A673 (cell line): ENCODE results near the gene CHADL. TPM values are rescaled to one million over a fixed set of nuclear protein-coding genes. Genes with fewer than 3 reads are reported as not detected.

Experiments
- BruUV-seq: library from RNA; stranded (reverse); fragments of 400-500 nt; replicated peaks from 2 replicates; lab custom pipeline; 2021; lab: Mats Ljungman, UMichigan
- CTCF ChIA-PET: fragments of 300-600 bp; sonication (Branson Sonifier 250); formaldehyde crosslinking; loops from one replicate; lab custom pipeline; 2022; ENCODE audit warnings: antibody characterized with exemption; lab: Charles Lee
- POLR2A ChIA-PET: fragments of 300-600 bp; sonication (Branson Sonifier 250); formaldehyde crosslinking; loops from one replicate; lab custom pipeline; 2022; ENCODE audit warnings: antibody characterized with exemption; ENCODE audit not compliant: low non-redundant PET; lab: Charles Lee
- DNase-seq: peaks from one replicate; pipeline ENCODE4 v3.0.0-alpha.2; 2015; ENCODE audit warnings: low spot score
- H3K27ac ChIP-seq: fragments of 200-600 bp; sonication (generic); 2 replicates; pipeline ENCODE4 v1.5.1; 2016; ENCODE audit warnings: mixed run types, low read depth, mild to moderate bottlenecking, mixed read lengths, antibody characterized with exemption, low read length; ENCODE audit not compliant: poor library complexity, severe bottlenecking
- H3K27me3 ChIP-seq: fragments of 200-600 bp; sonication (generic); replicated peaks from 2 replicates; pipeline ENCODE4 v1.6.1; 2017; ENCODE audit warnings: mixed run types, low read depth, mild to moderate bottlenecking, mixed read lengths, antibody characterized with exemption, low read length; ENCODE audit not compliant: insufficient read depth, poor library complexity
- H3K36me3 ChIP-seq: fragments of 200-600 bp; sonication (generic); 2 replicates; pipeline ENCODE4 v1.6.1; 2016; ENCODE audit warnings: mixed run types, mild to moderate bottlenecking, mixed read lengths, antibody characterized with exemption, low read length; ENCODE audit not compliant: insufficient read depth, poor library complexity, severe bottlenecking
- H3K4me1 ChIP-seq: fragments of 200-600 bp; sonication (generic); 2 replicates; pipeline ENCODE4 v1.6.1; 2017; ENCODE audit warnings: mixed run types, mild to moderate bottlenecking, mixed read lengths, antibody characterized with exemption, low read length; ENCODE audit not compliant: insufficient read depth, poor library complexity, severe bottlenecking
- H3K4me3 ChIP-seq: fragments of 200-600 bp; sonication (generic); 2 replicates; pipeline ENCODE4 v1.5.1; 2016; ENCODE audit warnings: low read depth, mixed run types, mild to moderate bottlenecking, mixed read lengths, low read length; ENCODE audit not compliant: poor library complexity, severe bottlenecking
- H3K9me3 ChIP-seq: fragments of 200-600 bp; sonication (generic); 2 replicates; pipeline ENCODE4 v1.6.1; 2016; ENCODE audit warnings: mixed run types, low read depth, mild to moderate bottlenecking, mixed read lengths, antibody characterized with exemption, low read length; ENCODE audit not compliant: poor library complexity, severe bottlenecking
- CTCF ChIP-seq: fragments of 300-800, 200-600 bp; sonication (generic); conservative IDR thresholded peaks from 2 replicates; pipeline ENCODE4 v1.5.1; 2017; ENCODE audit warnings: low read depth, mild to moderate bottlenecking, antibody characterized with exemption, low read length, moderate library complexity, mixed read lengths
- EZH2 ChIP-seq: fragments of 200-600 bp; sonication (generic); IDR thresholded peaks from 2 replicates; pipeline ENCODE4 v1.6.1; 2017; ENCODE audit warnings: borderline replicate concordance, low read depth, mild to moderate bottlenecking, mixed read lengths, antibody characterized with exemption, low read length; ENCODE audit not compliant: poor library complexity, severe bottlenecking
- intact Hi-C: fragments of 100-400 bp; cut with micrococcal nuclease; formaldehyde crosslinking; loops from one replicate; pipeline ENCODE4 v1.10.0; 2022; ENCODE audit not compliant: unreplicated experiment
- total RNA-seq: library from RNA; stranded (reverse); gene quantifications from 2 replicates; pipeline ENCODE4 v1.2.3, GENCODE V29; 2021

CHADL gene
- total RNA-seq, 1 experiment from 2014 or later: not detected

- CTCF ChIA-PET: interaction anchor here (0.6 to 0.7 kb wide), 2 partner anchors 200 to 202 kb away, joined by 3 to 4 read pairs; no protein-coding TSS in a partner anchor
These were observed 2.6 kb upstream of the CHADL start for GRCh38 chr22:41243361-41243760.

GRCh38 chr22:41242396-41243117 is 1.8 kb upstream of the CHADL start:
- TF ChIP-seq CTCF (no peak), EZH2 (no peak)
- Histone ChIP-seq H3K27me3 (no peaks in the 10 kb centered on the region), H3K9me3 (no peaks in the 10 kb centered on the region), H3K4me1 (no peaks in the 10 kb centered on the region), H3K36me3 (peaks cover 17% of the 10 kb centered on the region), H3K4me3 (no peak overlapping the region), H3K27ac (no peak overlapping the region)
- DNase-seq: no peak
- ChIA-PET CTCF (interaction anchor here (0.6 to 0.7 kb wide), 3 partner anchors 33 to 202 kb away, joined by 3 to 4 read pairs (median 3); no protein-coding TSS in a partner anchor), POLR2A (interaction anchor here (0.6 to 0.7 kb wide), 2 partner anchors 280 to 287 kb away, joined by 3 read pairs; no protein-coding TSS in a partner anchor)
- intact Hi-C loops: no loop called here
- no TSS peak for BruUV-seq

More at GRCh38 chr22:41243361-41243760, 2.6 kb upstream of the CHADL start:
- DNase-seq: no peak
- Histone ChIP-seq H3K4me3 (no peak overlapping the region), H3K9me3 (no peaks in the 10 kb centered on the region), H3K27ac (no peak overlapping the region), H3K4me1 (no peaks in the 10 kb centered on the region), H3K27me3 (no peaks in the 10 kb centered on the region), H3K36me3 (peaks cover 24% of the 10 kb centered on the region)
- no TSS peak for BruUV-seq
- POLR2A ChIA-PET: interaction anchor here (0.6 to 0.7 kb wide), 3 partner anchors 13 to 387 kb away, joined by 3 to 8 read pairs (median 4); partner anchors contain the start of gene ST13
- intact Hi-C loops: no loop called here
- TF ChIP-seq CTCF (no peak), EZH2 (no peak)

GRCh38 chr22:41241133-41241676 is 474 bp upstream of the CHADL start:
- no peak overlapping the region for H3K4me3 ChIP-seq
- H3K27me3 ChIP-seq: no peaks in the 10 kb centered on the region
- ChIA-PET POLR2A (no interaction called here), CTCF (interaction anchor here (0.6 kb wide), 1 partner anchor 51 kb away, joined by 4 read pairs; no protein-coding TSS in a partner anchor)
- intact Hi-C loops: no loop called here
- H3K27ac ChIP-seq: no peak overlapping the region
- no peaks in the 10 kb centered on the region for H3K4me1 ChIP-seq
- BruUV-seq: no TSS peak
- peaks cover 7% of the 10 kb centered on the region for H3K36me3 ChIP-seq
- DNase-seq: no peak
- TF ChIP-seq EZH2 (no peak), CTCF (no peak)
- H3K9me3 ChIP-seq: no peaks in the 10 kb centered on the region
